ENCODE results near the gene SLC26A11. TPM values are rescaled to one million over a fixed set of nuclear protein-coding genes. Genes with fewer than 3 reads are reported as not detected.

Gene SLC26A11
- total and polyA plus RNA-seq, 2 of the 13 experiments (the other 11 are each of a cell fraction or from before 2014, with no cell fraction given), result 8.7 to 13.2 TPM

DNA sequence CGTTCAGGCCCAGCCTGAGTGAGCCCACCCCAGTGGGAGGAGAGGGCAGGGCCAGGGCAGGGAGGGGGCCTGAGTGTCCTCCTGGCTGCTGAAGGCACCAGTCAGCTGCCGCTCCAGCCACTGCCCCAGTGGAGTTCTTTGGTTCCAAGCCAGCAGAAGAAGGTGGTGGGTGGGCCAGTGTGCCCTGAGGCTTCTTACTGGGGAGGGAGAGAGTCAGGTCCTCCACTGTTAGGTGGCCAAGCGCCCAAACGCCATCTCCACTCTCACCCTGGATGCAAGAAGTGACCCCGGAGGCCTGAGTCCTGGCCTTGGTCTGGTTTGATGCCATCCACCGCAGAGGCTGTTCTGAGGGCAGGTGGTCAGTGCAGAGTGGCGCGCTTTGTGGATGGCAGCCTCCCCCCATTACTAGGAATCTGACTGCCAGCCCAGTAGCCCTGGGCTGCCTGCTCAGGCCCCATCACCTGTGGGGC is 42.6 kb downstream of the SLC26A11 start (continued):
- TF ChIP-seq, protein P1, sequence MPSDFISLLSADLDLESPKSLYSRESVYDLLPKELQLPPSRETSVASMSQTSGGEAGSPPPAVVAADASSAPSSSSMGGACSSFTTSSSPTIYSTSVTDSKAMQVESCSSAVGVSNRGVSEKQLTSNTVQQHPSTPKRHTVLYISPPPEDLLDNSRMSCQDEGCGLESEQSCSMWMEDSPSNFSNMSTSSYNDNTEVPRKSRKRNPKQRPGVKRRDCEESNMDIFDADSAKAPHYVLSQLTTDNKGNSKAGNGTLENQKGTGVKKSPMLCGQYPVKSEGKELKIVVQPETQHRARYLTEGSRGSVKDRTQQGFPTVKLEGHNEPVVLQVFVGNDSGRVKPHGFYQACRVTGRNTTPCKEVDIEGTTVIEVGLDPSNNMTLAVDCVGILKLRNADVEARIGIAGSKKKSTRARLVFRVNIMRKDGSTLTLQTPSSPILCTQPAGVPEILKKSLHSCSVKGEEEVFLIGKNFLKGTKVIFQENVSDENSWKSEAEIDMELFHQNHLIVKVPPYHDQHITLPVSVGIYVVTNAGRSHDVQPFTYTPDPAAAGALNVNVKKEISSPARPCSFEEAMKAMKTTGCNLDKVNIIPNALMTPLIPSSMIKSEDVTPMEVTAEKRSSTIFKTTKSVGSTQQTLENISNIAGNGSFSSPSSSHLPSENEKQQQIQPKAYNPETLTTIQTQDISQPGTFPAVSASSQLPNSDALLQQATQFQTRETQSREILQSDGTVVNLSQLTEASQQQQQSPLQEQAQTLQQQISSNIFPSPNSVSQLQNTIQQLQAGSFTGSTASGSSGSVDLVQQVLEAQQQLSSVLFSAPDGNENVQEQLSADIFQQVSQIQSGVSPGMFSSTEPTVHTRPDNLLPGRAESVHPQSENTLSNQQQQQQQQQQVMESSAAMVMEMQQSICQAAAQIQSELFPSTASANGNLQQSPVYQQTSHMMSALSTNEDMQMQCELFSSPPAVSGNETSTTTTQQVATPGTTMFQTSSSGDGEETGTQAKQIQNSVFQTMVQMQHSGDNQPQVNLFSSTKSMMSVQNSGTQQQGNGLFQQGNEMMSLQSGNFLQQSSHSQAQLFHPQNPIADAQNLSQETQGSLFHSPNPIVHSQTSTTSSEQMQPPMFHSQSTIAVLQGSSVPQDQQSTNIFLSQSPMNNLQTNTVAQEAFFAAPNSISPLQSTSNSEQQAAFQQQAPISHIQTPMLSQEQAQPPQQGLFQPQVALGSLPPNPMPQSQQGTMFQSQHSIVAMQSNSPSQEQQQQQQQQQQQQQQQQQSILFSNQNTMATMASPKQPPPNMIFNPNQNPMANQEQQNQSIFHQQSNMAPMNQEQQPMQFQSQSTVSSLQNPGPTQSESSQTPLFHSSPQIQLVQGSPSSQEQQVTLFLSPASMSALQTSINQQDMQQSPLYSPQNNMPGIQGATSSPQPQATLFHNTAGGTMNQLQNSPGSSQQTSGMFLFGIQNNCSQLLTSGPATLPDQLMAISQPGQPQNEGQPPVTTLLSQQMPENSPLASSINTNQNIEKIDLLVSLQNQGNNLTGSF (CRISPR knock-in tag; IDR thresholded peaks at IDR 0.05), result no peak
- TF ChIP-seq ZNF124 (CRISPR knock-in tag; IDR thresholded peaks at IDR 0.05) (no peak), SAP130 (CRISPR knock-in tag; IDR thresholded peaks at IDR 0.05; ENCODE audit: low read depth) (0 out of 2 replicates have a peak, but pooled peaks have one; percentile 2), ZIK1 (CRISPR knock-in tag; IDR thresholded peaks at IDR 0.05; ENCODE audit: borderline replicate concordance, low read depth) (no peak), ZNF230 (CRISPR knock-in tag; IDR thresholded peaks at IDR 0.05) (no peak), ZNF460 (CRISPR knock-in tag; IDR thresholded peaks at IDR 0.05; ENCODE audit: borderline replicate concordance) (no peak), ZNF232 (CRISPR knock-in tag; IDR thresholded peaks at IDR 0.05; ENCODE audit: borderline replicate concordance) (no peak), ISL2 (CRISPR knock-in tag; IDR thresholded peaks at IDR 0.05) (no peak), ZNF335 (CRISPR knock-in tag; IDR thresholded peaks at IDR 0.05) (no peak), ZBTB7B (CRISPR knock-in tag; IDR thresholded peaks at IDR 0.05) (no peak), ZNF3 (CRISPR knock-in tag; IDR thresholded peaks at IDR 0.05) (no peak), TOE1 (CRISPR knock-in tag; IDR thresholded peaks at IDR 0.05) (no peak), AGO1 (IDR thresholded peaks at IDR 0.05; ENCODE audit: low read depth, low read length, poor library complexity, severe bottlenecking) (no peak), ZNF713 (CRISPR knock-in tag; IDR thresholded peaks at IDR 0.05) (no peak), HNRNPLL (IDR thresholded peaks at IDR 0.05; ENCODE audit: low read depth, low read length, poor library complexity, severe bottlenecking) (peak; percentile 12)
- TF ChIP-seq, protein P2, sequence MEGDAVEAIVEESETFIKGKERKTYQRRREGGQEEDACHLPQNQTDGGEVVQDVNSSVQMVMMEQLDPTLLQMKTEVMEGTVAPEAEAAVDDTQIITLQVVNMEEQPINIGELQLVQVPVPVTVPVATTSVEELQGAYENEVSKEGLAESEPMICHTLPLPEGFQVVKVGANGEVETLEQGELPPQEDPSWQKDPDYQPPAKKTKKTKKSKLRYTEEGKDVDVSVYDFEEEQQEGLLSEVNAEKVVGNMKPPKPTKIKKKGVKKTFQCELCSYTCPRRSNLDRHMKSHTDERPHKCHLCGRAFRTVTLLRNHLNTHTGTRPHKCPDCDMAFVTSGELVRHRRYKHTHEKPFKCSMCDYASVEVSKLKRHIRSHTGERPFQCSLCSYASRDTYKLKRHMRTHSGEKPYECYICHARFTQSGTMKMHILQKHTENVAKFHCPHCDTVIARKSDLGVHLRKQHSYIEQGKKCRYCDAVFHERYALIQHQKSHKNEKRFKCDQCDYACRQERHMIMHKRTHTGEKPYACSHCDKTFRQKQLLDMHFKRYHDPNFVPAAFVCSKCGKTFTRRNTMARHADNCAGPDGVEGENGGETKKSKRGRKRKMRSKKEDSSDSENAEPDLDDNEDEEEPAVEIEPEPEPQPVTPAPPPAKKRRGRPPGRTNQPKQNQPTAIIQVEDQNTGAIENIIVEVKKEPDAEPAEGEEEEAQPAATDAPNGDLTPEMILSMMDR (CRISPR knock-in tag; IDR thresholded peaks at IDR 0.05), result no peak
- TF ChIP-seq, protein P3, sequence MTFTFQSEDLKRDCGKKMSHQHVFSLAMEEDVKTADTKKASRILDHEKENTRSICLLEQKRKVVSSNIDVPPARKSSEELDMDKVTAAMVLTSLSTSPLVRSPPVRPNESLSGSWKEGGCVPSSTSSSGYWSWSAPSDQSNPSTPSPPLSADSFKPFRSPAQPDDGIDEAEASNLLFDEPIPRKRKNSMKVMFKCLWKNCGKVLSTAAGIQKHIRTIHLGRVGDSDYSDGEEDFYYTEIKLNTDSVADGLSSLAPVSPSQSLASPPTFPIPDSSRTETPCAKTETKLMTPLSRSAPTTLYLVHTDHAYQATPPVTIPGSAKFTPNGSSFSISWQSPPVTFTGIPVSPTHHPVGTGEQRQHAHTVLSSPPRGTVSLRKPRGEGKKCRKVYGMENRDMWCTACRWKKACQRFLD (CRISPR knock-in tag; IDR thresholded peaks at IDR 0.05; ENCODE audit: borderline replicate concordance), result no peak
- TF ChIP-seq, protein P4, sequence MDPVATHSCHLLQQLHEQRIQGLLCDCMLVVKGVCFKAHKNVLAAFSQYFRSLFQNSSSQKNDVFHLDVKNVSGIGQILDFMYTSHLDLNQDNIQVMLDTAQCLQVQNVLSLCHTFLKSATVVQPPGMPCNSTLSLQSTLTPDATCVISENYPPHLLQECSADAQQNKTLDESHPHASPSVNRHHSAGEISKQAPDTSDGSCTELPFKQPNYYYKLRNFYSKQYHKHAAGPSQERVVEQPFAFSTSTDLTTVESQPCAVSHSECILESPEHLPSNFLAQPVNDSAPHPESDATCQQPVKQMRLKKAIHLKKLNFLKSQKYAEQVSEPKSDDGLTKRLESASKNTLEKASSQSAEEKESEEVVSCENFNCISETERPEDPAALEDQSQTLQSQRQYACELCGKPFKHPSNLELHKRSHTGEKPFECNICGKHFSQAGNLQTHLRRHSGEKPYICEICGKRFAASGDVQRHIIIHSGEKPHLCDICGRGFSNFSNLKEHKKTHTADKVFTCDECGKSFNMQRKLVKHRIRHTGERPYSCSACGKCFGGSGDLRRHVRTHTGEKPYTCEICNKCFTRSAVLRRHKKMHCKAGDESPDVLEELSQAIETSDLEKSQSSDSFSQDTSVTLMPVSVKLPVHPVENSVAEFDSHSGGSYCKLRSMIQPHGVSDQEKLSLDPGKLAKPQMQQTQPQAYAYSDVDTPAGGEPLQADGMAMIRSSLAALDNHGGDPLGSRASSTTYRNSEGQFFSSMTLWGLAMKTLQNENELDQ (CRISPR knock-in tag; IDR thresholded peaks at IDR 0.05; ENCODE audit: borderline replicate concordance), result no peak
- TF ChIP-seq, protein P5, sequence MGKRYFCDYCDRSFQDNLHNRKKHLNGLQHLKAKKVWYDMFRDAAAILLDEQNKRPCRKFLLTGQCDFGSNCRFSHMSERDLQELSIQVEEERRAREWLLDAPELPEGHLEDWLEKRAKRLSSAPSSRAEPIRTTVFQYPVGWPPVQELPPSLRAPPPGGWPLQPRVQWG (CRISPR knock-in tag; IDR thresholded peaks at IDR 0.05; ENCODE audit: borderline replicate concordance, low read depth), result no peak

Data from HepG2 (cell line).